ENCODE data around the gene USH2A. TPM values are rescaled to one million over a fixed set of nuclear protein-coding genes. Genes with fewer than 3 reads are reported as not detected.

The USH2A gene
- total RNA-seq, 1 donor = under 0.01 TPM

GRCh38 chr1:215650446-215651149, 772.6 kb downstream of the USH2A start:
- TF ChIP-seq CTCF (IDR thresholded peaks at IDR 0.05; ENCODE audit: insufficient read depth, low read depth, low read length) = no peak
- no peak for DNase-seq (ENCODE audit: low read depth)
- no peak overlapping the region for H3K4me3 ChIP-seq (ENCODE audit: low read depth, low read length)

- no peak for DNase-seq (ENCODE audit: low read depth)
- TF ChIP-seq CTCF (IDR thresholded peaks at IDR 0.05; ENCODE audit: insufficient read depth, low read depth, low read length) = no peak
- H3K4me3 ChIP-seq (ENCODE audit: low read depth, low read length) = no peak overlapping the region
These were observed 774.3 kb downstream of the USH2A start for GRCh38 chr1:215648957-215649356.

- no peak overlapping the region for H3K4me3 ChIP-seq (ENCODE audit: low read depth, low read length)
- no peak for TF ChIP-seq CTCF (IDR thresholded peaks at IDR 0.05; ENCODE audit: insufficient read depth, low read depth, low read length)
- no peak for DNase-seq (ENCODE audit: low read depth)
These were observed 775.5 kb downstream of the USH2A start for GRCh38 chr1:215647738-215648137.

- no peak for TF ChIP-seq CTCF (IDR thresholded peaks at IDR 0.05; ENCODE audit: insufficient read depth, low read depth, low read length)
- DNase-seq (ENCODE audit: low read depth) = no peak
- H3K4me3 ChIP-seq (ENCODE audit: low read depth, low read length) = no peak overlapping the region
These were observed 777.4 kb downstream of the USH2A start for GRCh38 chr1:215645861-215646260.

GRCh38 chr1:215645182-215645581, 778.1 kb downstream of the USH2A start:
- no peak for TF ChIP-seq CTCF (IDR thresholded peaks at IDR 0.05; ENCODE audit: insufficient read depth, low read depth, low read length)
- no peak for DNase-seq (ENCODE audit: low read depth)
- H3K4me3 ChIP-seq (ENCODE audit: low read depth, low read length) = no peak overlapping the region

GRCh38 chr1:215643592-215644321, 779.5 kb downstream of the USH2A start:
- no peak for DNase-seq (ENCODE audit: low read depth)
- no peak for TF ChIP-seq CTCF (IDR thresholded peaks at IDR 0.05; ENCODE audit: insufficient read depth, low read depth, low read length)
- no peak overlapping the region for H3K4me3 ChIP-seq (ENCODE audit: low read depth, low read length)
